HEK293 (cell line): Measurements from ENCODE around the gene ARHGAP33.

Experiments
- CTCF ChIA-PET: fragments of 350-600 bp; formaldehyde crosslinking; extraction: SDS; loops from one replicate; lab custom pipeline; 2021; ENCODE audit warnings: antibody characterized with exemption; lab: Yijun Ruan, JAX
- POLR2A ChIA-PET: fragments of 300-600 bp; formaldehyde crosslinking; extraction: SDS; loops from one replicate; lab custom pipeline; 2020; ENCODE audit warnings: antibody characterized with exemption, inconsistent platforms; lab: Yijun Ruan, JAX
- H3K27ac ChIP-seq: fragments of 200-500 bp; sonication (Bioruptor generic); 2 replicates; pipeline ENCODE4 v1.5.1; 2014; ENCODE audit warnings: low read depth, low read length, control low read depth, inconsistent platforms; ENCODE audit errors: extremely low read depth
- H3K36me3 ChIP-seq, 2 experiments: fragments of 200-500 bp in 1 of 2; sonication (Bioruptor generic) in 1 of 2; 1 replicate in 1 of 2; 2 replicates in 1 of 2; pipeline ENCODE4 v1.5.1; 2014 to 2017; ENCODE audit warnings: inconsistent platforms in 2 of 2, low read length in 2 of 2; ENCODE audit not compliant: control insufficient read depth in 2 of 2, insufficient read depth in 1 of 2
- H3K4me1 ChIP-seq: fragments of 200-500 bp; sonication (Bioruptor generic); 2 replicates; pipeline ENCODE4 v1.5.1; 2014; ENCODE audit warnings: mild to moderate bottlenecking, low read length, inconsistent platforms; ENCODE audit not compliant: control insufficient read depth, insufficient read depth
- H3K4me3 ChIP-seq: 2 replicates; pipeline ENCODE4 v1.5.1; 2011; ENCODE audit warnings: low read depth, mild to moderate bottlenecking, control low read depth, low read length, moderate library complexity
- H3K9me3 ChIP-seq: fragments of 200-500 bp; sonication (Bioruptor generic); 2 replicates; pipeline ENCODE4 v1.5.1; 2014; ENCODE audit warnings: low read depth, low read length, inconsistent platforms; ENCODE audit not compliant: control insufficient read depth, insufficient read depth
- ELK4 ChIP-seq: IDR thresholded peaks from 2 replicates; pipeline ENCODE4 v1.6.1; 2011; ENCODE audit warnings: mild to moderate bottlenecking, low read depth, low read length, borderline replicate concordance
- GLI2 ChIP-seq: fragments of 450-650 bp; formaldehyde crosslinking; IDR thresholded peaks from 2 replicates; pipeline ENCODE4; 2017; ENCODE audit warnings: missing biosample characterization, missing genetic modification characterization, low read depth, borderline replicate concordance
- GLIS2 ChIP-seq: fragments of 450-650 bp; formaldehyde crosslinking; IDR thresholded peaks from 2 replicates; pipeline ENCODE4 v1.5.1; 2016; ENCODE audit warnings: missing biosample characterization, missing genetic modification characterization
- KLF7 ChIP-seq: fragments of 450-650 bp; formaldehyde crosslinking; IDR thresholded peaks from 2 replicates; pipeline ENCODE4 v1.5.1; 2016; ENCODE audit warnings: missing biosample characterization, missing genetic modification characterization, borderline replicate concordance
- KLF9 ChIP-seq: fragments of 450-650 bp; formaldehyde crosslinking; IDR thresholded peaks from 2 replicates; pipeline ENCODE4 v1.5.1; 2016; ENCODE audit warnings: missing biosample characterization, missing genetic modification characterization, low read depth
- RBAK ChIP-seq: fragments of 450-650 bp; formaldehyde crosslinking; IDR thresholded peaks from 2 replicates; pipeline ENCODE4 v1.5.1; 2016; ENCODE audit warnings: missing biosample characterization, missing genetic modification characterization
- SP2 ChIP-seq: fragments of 450-650 bp; formaldehyde crosslinking; IDR thresholded peaks from 2 replicates; pipeline ENCODE4 v1.5.1; 2016; ENCODE audit warnings: missing biosample characterization, missing genetic modification characterization
- ZBTB48 ChIP-seq: fragments of 450-650 bp; formaldehyde crosslinking; IDR thresholded peaks from 2 replicates; pipeline ENCODE4 v1.5.1; 2016; ENCODE audit warnings: missing biosample characterization, missing genetic modification characterization
- ZEB2 ChIP-seq: fragments of 450-650 bp; formaldehyde crosslinking; IDR thresholded peaks from 2 replicates; pipeline ENCODE4 v1.5.1; 2016; ENCODE audit warnings: missing biosample characterization, missing genetic modification characterization
- ZNF114 ChIP-seq: fragments of 450-650 bp; formaldehyde crosslinking; IDR thresholded peaks from 2 replicates; pipeline ENCODE4 v1.5.0; 2017; ENCODE audit warnings: missing biosample characterization, missing genetic modification characterization
- ZNF16 ChIP-seq: fragments of 450-650 bp; formaldehyde crosslinking; IDR thresholded peaks from 2 replicates; pipeline ENCODE4 v1.5.1; 2016; ENCODE audit warnings: low read depth, missing biosample characterization, missing genetic modification characterization
- ZNF184 ChIP-seq: fragments of 450-650 bp; IDR thresholded peaks from 2 replicates; pipeline ENCODE4 v1.5.1; 2018; ENCODE audit warnings: missing biosample characterization, mild to moderate bottlenecking, missing genetic modification characterization
- ZNF223 ChIP-seq: fragments of 450-650 bp; formaldehyde crosslinking; IDR thresholded peaks from 2 replicates; pipeline ENCODE4 v1.5.1; 2016; ENCODE audit warnings: missing biosample characterization, missing genetic modification characterization
- ZNF292 ChIP-seq: fragments of 450-650 bp; formaldehyde crosslinking; IDR thresholded peaks from 2 replicates; pipeline ENCODE4 v1.5.1; 2016; ENCODE audit warnings: low read depth, missing biosample characterization, missing genetic modification characterization, borderline replicate concordance
- ZNF324 ChIP-seq: fragments of 450-650 bp; formaldehyde crosslinking; IDR thresholded peaks from 2 replicates; pipeline ENCODE4 v1.5.1; 2016; ENCODE audit warnings: missing biosample characterization, missing genetic modification characterization
- ZNF639 ChIP-seq: fragments of 450-650 bp; formaldehyde crosslinking; IDR thresholded peaks from 2 replicates; pipeline ENCODE4 v1.5.1; 2016; ENCODE audit warnings: missing biosample characterization, missing genetic modification characterization
- ZNF645 ChIP-seq: fragments of 450-650 bp; formaldehyde crosslinking; IDR thresholded peaks from 2 replicates; pipeline ENCODE4; 2016; ENCODE audit warnings: missing biosample characterization, missing genetic modification characterization
- ZNF776 ChIP-seq: fragments of 450-650 bp; formaldehyde crosslinking; IDR thresholded peaks from 2 replicates; pipeline ENCODE4 v1.5.0; 2017; ENCODE audit warnings: missing biosample characterization, missing genetic modification characterization, borderline replicate concordance
- ZNF791 ChIP-seq: fragments of 450-650 bp; formaldehyde crosslinking; IDR thresholded peaks from 2 replicates; pipeline ENCODE4 v1.5.1; 2016; ENCODE audit warnings: missing biosample characterization, missing genetic modification characterization
- ZNF792 ChIP-seq: fragments of 450-650 bp; formaldehyde crosslinking; IDR thresholded peaks from 2 replicates; pipeline ENCODE4 v1.5.1; 2016; ENCODE audit warnings: missing biosample characterization, missing genetic modification characterization
- ZSCAN18 ChIP-seq: fragments of 450-650 bp; formaldehyde crosslinking; IDR thresholded peaks from 2 replicates; pipeline ENCODE4 v1.5.1; 2016; ENCODE audit warnings: missing biosample characterization, missing genetic modification characterization

Gene ARHGAP33

GRCh38 chr19:35751839-35752745 lies 23.3 kb upstream of the ARHGAP33 start:
- Histone ChIP-seq H3K4me1 (peaks cover 19% of the 10 kb centered on the region), H3K9me3 (no peaks in the 10 kb centered on the region; the same call in none of the 2 replicates), H3K36me3 (peaks cover 39 to 62% of the 10 kb centered on the region in 2 experiments), H3K4me3 (no peak overlapping the region), H3K27ac (0 out of 2 replicates have a peak overlapping the region, but pooled peaks have one; percentile 2)
- ChIA-PET CTCF (interaction anchor here (0.6 to 2.3 kb wide), 6 partner anchors 21 to 820 kb away, joined by 3 to 7 read pairs (median 4); no protein-coding TSS in a partner anchor), POLR2A (interaction anchor here (0.7 to 4.1 kb wide), 4 partner anchors 12 to 213 kb away, joined by 3 to 34 read pairs (median 4); no protein-coding TSS in a partner anchor)
- TF ChIP-seq ZNF184 (tag by site-specific recombination) = no peak
- TF ChIP-seq ELK4 = no peak
- no peak for TF ChIP-seq KLF9 (tag by site-specific recombination)
- no peak for TF ChIP-seq ZNF639 (tag by site-specific recombination)
- TF ChIP-seq ZEB2 (tag by site-specific recombination) = no peak
- TF ChIP-seq ZBTB48 (tag by site-specific recombination) = 0 out of 2 replicates have a peak, but pooled peaks have one; percentile 33
- no peak for TF ChIP-seq GLIS2 (tag by site-specific recombination)
- TF ChIP-seq ZNF223 (tag by site-specific recombination) = 0 out of 2 replicates have a peak, but pooled peaks have one; percentile 55

GRCh38 chr19:35752746-35753350 lies 22.5 kb upstream of the ARHGAP33 start:
- Histone ChIP-seq H3K9me3 (no peaks in the 10 kb centered on the region; the same call in 1 of the 2 replicates), H3K27ac (no peak overlapping the region), H3K36me3 (peaks cover 39 to 55% of the 10 kb centered on the region in 2 experiments)
- POLR2A ChIA-PET = interaction anchor here (1.0 to 4.1 kb wide), 2 partner anchors 12 to 51 kb away, joined by 4 to 34 read pairs; no protein-coding TSS in a partner anchor
- no peak for TF ChIP-seq GLI2 (tag by site-specific recombination)
- TF ChIP-seq KLF7 (tag by site-specific recombination) = no peak
- TF ChIP-seq ZNF223 (tag by site-specific recombination) = 0 out of 2 replicates have a peak, but pooled peaks have one; percentile 3
- TF ChIP-seq ZNF292 = no peak
- TF ChIP-seq SP2 (tag by site-specific recombination) = no peak
- TF ChIP-seq, all 188 proteins: peak for 1
- Histone ChIP-seq H3K4me1 (peaks cover 21% of the 10 kb centered on the region), H3K4me3 (no peak overlapping the region)
- CTCF ChIA-PET = interaction anchor here (0.6 to 2.3 kb wide), 4 partner anchors 20 to 179 kb away, joined by 3 to 7 read pairs (median 4); no protein-coding TSS in a partner anchor

GRCh38 chr19:35753634-35754369 lies 21.6 kb upstream of the ARHGAP33 start:
- POLR2A ChIA-PET = interaction anchor here (0.7 to 0.8 kb wide), 2 partner anchors 13 to 23 kb away, joined by 3 to 6 read pairs; no protein-coding TSS in a partner anchor
- no peak overlapping the region for H3K4me3 ChIP-seq
- CTCF ChIA-PET = interaction anchor here (0.6 to 2.3 kb wide), 2 partner anchors 65 to 168 kb away, joined by 3 to 7 read pairs; no protein-coding TSS in a partner anchor
- H3K27ac ChIP-seq = peak overlapping the region; percentile 17; the same call in 1 of the 2 replicates
- H3K9me3 ChIP-seq = no peaks in the 10 kb centered on the region; the same call in 1 of the 2 replicates
- H3K36me3 ChIP-seq = peaks cover 39 to 55% of the 10 kb centered on the region in 2 experiments
- H3K4me1 ChIP-seq = peaks cover 18% of the 10 kb centered on the region
- no peak for TF ChIP-seq ZNF324
- TF ChIP-seq ZNF114 = no peak
- TF ChIP-seq ZNF184 (tag by site-specific recombination) = no peak
- TF ChIP-seq ZSCAN18 = no peak
- no peak for TF ChIP-seq ZNF776 (tag by site-specific recombination)
- TF ChIP-seq ZNF645 (tag by site-specific recombination) = no peak
- TF ChIP-seq ZNF792 (tag by site-specific recombination) = no peak
- no peak for TF ChIP-seq RBAK (tag by site-specific recombination)
- no peak for TF ChIP-seq ZNF791 (tag by site-specific recombination)
- TF ChIP-seq ZNF16 = no peak
